Measurements from ENCODE around the gene TNNT2. TPM values are rescaled to one million over a fixed set of nuclear protein-coding genes. Genes with fewer than 3 reads are reported as not detected.

The TNNT2 gene
- total RNA-seq, 1 experiment from 2014 or later, result 6.4 TPM

DNA sequence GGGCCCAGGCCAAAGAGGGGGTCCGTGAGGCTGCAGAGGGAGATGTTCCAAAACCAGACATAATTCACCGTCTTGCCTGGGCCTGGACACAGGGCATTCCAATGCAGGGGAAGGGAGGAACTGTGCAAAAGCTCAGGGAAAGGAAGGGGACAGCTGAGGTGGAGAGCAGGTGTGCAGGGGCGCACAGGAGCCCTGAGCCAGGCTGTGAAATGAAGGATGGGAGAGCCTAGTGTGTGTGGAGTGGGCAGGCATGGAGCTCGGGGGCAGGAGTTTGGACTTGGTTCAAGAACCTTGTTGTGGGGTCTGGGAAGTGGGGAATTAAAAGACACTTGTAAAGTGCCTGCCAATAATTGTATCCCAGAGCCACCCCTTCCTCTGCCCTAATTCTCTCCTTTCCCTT, 41.8 kb upstream of the TNNT2 start:
- DNase-seq, result no peak
- Histone ChIP-seq H3K27ac (no peak overlapping the region), H3K4me3 (no peak overlapping the region), H3K9me2 (ENCODE audit: insufficient read depth) (no peaks in the 10 kb centered on the region), H3K79me2 (ENCODE audit: low read depth) (no peaks in the 10 kb centered on the region), H2AFZ (no peak overlapping the region), H3K36me3 (ENCODE audit: low read depth) (no peaks in the 10 kb centered on the region), H3K4me1 (replicated peaks; ENCODE audit: insufficient read depth) (no peaks in the 10 kb centered on the region), H3K4me2 (no peak overlapping the region), H3K9me3 (ENCODE audit: insufficient read depth, low read depth) (no peaks in the 10 kb centered on the region), H3F3A (ENCODE audit: insufficient read depth, low read depth) (no peaks in the 10 kb centered on the region), H3K27me3 (ENCODE audit: insufficient read depth, low read depth) (peaks cover 16% of the 10 kb centered on the region; the same call in 1 of the 2 replicates), H4K20me1 (ENCODE audit: insufficient read depth) (no peaks in the 10 kb centered on the region)
- intact Hi-C loops (cut with micrococcal nuclease; ENCODE audit: unreplicated experiment), result no loop called here
- TF ChIP-seq, protein P1, sequence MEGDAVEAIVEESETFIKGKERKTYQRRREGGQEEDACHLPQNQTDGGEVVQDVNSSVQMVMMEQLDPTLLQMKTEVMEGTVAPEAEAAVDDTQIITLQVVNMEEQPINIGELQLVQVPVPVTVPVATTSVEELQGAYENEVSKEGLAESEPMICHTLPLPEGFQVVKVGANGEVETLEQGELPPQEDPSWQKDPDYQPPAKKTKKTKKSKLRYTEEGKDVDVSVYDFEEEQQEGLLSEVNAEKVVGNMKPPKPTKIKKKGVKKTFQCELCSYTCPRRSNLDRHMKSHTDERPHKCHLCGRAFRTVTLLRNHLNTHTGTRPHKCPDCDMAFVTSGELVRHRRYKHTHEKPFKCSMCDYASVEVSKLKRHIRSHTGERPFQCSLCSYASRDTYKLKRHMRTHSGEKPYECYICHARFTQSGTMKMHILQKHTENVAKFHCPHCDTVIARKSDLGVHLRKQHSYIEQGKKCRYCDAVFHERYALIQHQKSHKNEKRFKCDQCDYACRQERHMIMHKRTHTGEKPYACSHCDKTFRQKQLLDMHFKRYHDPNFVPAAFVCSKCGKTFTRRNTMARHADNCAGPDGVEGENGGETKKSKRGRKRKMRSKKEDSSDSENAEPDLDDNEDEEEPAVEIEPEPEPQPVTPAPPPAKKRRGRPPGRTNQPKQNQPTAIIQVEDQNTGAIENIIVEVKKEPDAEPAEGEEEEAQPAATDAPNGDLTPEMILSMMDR (conservative IDR thresholded peaks at IDR 0.05), result no peak
- TF ChIP-seq EZH2 (IDR thresholded peaks at IDR 0.05; ENCODE audit: low read depth), result no peak
- ChIA-PET POLR2A (ENCODE audit: unreplicated experiment) (no interaction called here), CTCF (no interaction called here)
- BruUV-seq (replicated peaks), result no TSS peak

DNA sequence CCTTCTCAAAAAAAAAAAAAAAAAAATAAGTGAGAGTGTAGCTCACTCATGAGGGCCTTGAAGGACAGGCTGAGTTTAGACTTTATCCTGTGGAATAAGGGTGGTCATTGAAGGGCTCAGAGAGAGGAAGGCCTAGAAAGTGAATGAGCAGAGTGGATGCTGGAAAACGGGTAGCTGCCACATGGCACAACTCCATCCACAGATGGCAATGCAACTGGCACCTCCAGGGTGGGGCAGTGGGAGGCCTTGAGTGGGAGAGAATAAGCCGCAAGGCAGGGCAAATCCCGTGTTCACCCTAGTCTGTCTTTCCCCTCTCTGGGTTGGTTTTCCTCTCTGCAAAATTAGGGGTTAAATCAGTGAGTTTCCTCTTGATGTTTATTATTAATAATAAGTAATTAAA, 41.0 kb upstream of the TNNT2 start:
- H4K20me1 ChIP-seq (ENCODE audit: insufficient read depth), result no peaks in the 10 kb centered on the region
- no peak for DNase-seq
- ChIA-PET POLR2A (ENCODE audit: unreplicated experiment) (no interaction called here), CTCF (no interaction called here)
- no peak overlapping the region for H3K27ac ChIP-seq
- intact Hi-C loops (cut with micrococcal nuclease; ENCODE audit: unreplicated experiment), result no loop called here
- no peak for TF ChIP-seq EZH2 (IDR thresholded peaks at IDR 0.05; ENCODE audit: low read depth)
- TF ChIP-seq, protein P1 (conservative IDR thresholded peaks at IDR 0.05), result no peak
- no TSS peak for BruUV-seq (replicated peaks)
- H3K9me3 ChIP-seq (ENCODE audit: insufficient read depth, low read depth), result no peaks in the 10 kb centered on the region
- H3K36me3 ChIP-seq (ENCODE audit: low read depth), result no peaks in the 10 kb centered on the region
- H3K79me2 ChIP-seq (ENCODE audit: low read depth), result no peaks in the 10 kb centered on the region
- H2AFZ ChIP-seq, result no peak overlapping the region
- no peaks in the 10 kb centered on the region for H3K4me1 ChIP-seq (replicated peaks; ENCODE audit: insufficient read depth)
- H3F3A ChIP-seq (ENCODE audit: insufficient read depth, low read depth), result no peaks in the 10 kb centered on the region
- H3K9me2 ChIP-seq (ENCODE audit: insufficient read depth), result no peaks in the 10 kb centered on the region
- H3K4me2 ChIP-seq, result no peak overlapping the region
- H3K27me3 ChIP-seq (ENCODE audit: insufficient read depth, low read depth), result peaks cover 16% of the 10 kb centered on the region; the same call in 1 of the 2 replicates
- no peak overlapping the region for H3K4me3 ChIP-seq

DNA sequence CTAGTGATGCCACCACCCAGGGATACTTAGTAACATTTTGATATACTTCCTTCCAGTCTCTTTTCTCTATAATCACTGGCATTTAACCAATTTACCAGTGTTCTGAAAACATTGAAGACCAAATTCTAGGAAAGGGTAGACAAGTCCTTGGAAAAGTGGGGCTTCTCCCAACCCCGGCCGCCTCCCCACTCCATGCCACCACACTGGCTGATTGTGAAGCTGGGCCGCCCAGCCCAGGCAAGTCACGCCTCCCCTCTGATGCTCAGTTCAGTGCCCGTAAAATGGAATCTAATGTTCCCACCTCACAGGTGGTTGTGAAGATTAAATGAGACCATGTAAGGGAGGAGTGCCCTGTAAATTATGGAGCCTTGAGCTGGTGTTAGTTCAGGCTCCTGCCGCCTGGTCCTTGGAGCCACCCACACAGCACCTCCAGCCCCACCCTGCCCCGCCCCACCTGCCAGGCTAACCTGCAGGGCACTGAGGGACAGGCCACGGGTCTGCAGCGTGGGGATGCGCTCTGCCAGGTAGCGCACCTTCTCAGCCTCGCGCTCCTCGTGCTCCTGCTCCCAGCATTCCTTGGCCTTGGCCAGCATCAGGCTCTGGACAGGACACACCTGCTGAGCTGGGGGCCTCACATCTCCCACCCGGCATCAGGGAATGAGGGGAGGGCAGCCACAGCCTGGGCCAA, 36.7 kb upstream of the TNNT2 start:
- Histone ChIP-seq H3K36me3 (ENCODE audit: low read depth) (no peaks in the 10 kb centered on the region), H3K9me3 (ENCODE audit: insufficient read depth, low read depth) (no peaks in the 10 kb centered on the region), H3K9me2 (ENCODE audit: insufficient read depth) (no peaks in the 10 kb centered on the region), H3F3A (ENCODE audit: insufficient read depth, low read depth) (no peaks in the 10 kb centered on the region), H3K4me1 (replicated peaks; ENCODE audit: insufficient read depth) (no peaks in the 10 kb centered on the region), H2AFZ (no peak overlapping the region), H3K4me3 (no peak overlapping the region), H3K79me2 (ENCODE audit: low read depth) (no peaks in the 10 kb centered on the region), H3K27me3 (ENCODE audit: insufficient read depth, low read depth) (peaks cover 25% of the 10 kb centered on the region), H3K27ac (no peak overlapping the region), H3K4me2 (no peak overlapping the region), H4K20me1 (ENCODE audit: insufficient read depth) (no peaks in the 10 kb centered on the region)
- CTCF ChIA-PET, result no interaction called here
- POLR2A ChIA-PET (ENCODE audit: unreplicated experiment), result no interaction called here
- no peak for TF ChIP-seq EZH2 (IDR thresholded peaks at IDR 0.05; ENCODE audit: low read depth)
- TF ChIP-seq, protein P1 (conservative IDR thresholded peaks at IDR 0.05), result no peak
- BruUV-seq (replicated peaks), result no TSS peak
- no peak for DNase-seq
- intact Hi-C loops (cut with micrococcal nuclease; ENCODE audit: unreplicated experiment), result no loop called here

All from PC-9 (cell line).